NB4 (cell line): ENCODE results near the gene OLIG2.

ENCODE experiments used
- MYC ChIP-seq: IDR thresholded peaks from 2 replicates; pipeline ENCODE4 v1.6.1; 2011; ENCODE audit warnings: low read depth, low read length
- POLR2A ChIP-seq: IDR thresholded peaks from 2 replicates; pipeline ENCODE4 v1.6.1; 2011; ENCODE audit warnings: mild to moderate bottlenecking; ENCODE audit not compliant: insufficient read length; ENCODE audit errors: extremely low read depth
- TF ChIP-seq, protein P1 (sequence below): IDR thresholded peaks from one replicate; pipeline ENCODE4 v1.5.1; 2012; ENCODE audit warnings: low read depth, low read length
- TF ChIP-seq, protein P2 (sequence below): IDR thresholded peaks from 2 replicates; pipeline ENCODE4 v1.6.1; 2011; ENCODE audit warnings: low read depth, low read length

DNA sequence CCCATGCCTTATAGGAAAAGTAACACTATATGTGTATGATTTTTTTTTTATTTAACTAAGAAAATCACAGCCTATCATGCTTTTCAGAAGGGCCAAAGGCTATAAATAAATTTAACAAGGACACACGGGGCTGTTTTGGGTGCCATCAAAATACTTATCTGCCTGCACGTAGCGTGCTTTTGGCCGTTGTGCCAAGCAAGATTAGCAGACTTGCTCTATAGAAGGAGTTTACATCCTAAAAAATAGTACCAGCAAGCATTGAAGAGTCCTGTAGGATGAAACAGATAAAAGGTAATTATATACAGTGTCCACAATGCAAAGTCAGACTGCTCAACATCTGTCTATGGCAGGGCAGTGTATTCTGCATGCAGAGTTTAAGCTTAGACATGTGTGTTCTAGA, 47.9 kb downstream of the OLIG2 start:
- TF ChIP-seq, protein P1, sequence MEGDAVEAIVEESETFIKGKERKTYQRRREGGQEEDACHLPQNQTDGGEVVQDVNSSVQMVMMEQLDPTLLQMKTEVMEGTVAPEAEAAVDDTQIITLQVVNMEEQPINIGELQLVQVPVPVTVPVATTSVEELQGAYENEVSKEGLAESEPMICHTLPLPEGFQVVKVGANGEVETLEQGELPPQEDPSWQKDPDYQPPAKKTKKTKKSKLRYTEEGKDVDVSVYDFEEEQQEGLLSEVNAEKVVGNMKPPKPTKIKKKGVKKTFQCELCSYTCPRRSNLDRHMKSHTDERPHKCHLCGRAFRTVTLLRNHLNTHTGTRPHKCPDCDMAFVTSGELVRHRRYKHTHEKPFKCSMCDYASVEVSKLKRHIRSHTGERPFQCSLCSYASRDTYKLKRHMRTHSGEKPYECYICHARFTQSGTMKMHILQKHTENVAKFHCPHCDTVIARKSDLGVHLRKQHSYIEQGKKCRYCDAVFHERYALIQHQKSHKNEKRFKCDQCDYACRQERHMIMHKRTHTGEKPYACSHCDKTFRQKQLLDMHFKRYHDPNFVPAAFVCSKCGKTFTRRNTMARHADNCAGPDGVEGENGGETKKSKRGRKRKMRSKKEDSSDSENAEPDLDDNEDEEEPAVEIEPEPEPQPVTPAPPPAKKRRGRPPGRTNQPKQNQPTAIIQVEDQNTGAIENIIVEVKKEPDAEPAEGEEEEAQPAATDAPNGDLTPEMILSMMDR = no peak
- TF ChIP-seq POLR2A = no peak
- no peak for TF ChIP-seq MYC
- TF ChIP-seq, protein P2, sequence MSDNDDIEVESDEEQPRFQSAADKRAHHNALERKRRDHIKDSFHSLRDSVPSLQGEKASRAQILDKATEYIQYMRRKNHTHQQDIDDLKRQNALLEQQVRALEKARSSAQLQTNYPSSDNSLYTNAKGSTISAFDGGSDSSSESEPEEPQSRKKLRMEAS = no peak
